Measurements from ENCODE around the gene PANK3. TPM values are rescaled to one million over a fixed set of nuclear protein-coding genes. Genes with fewer than 3 reads are reported as not detected.

Gene PANK3
- total RNA-seq, 1 donor from 2014 or later, result 38.6 TPM

DNA sequence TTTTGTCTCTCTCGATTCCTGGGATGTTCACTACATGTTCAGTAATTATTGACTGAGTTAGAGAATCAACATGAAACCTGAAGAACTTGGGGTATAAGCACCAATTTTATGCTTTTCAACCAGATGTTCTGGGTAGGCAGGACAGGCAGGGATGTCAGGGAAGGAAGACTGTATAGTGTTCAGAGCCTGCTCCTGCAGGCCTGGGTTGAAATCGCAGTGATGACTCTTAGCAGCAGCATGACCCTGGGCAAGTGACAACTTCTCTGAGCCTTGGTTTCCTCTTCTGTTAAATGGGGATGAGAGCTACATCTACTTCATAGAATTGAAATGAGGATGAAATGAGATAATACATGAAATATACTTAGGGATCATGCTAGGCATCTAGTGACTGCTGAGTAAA, 29.7 kb upstream of the PANK3 start:
- Histone ChIP-seq H3K9me3 (ENCODE audit: control insufficient read depth in 3 of 3, low read length in 3 of 3) (no peaks in the 10 kb centered on the region), H3K27me3 (ENCODE audit: control insufficient read depth in 3 of 3, insufficient read depth in 3 of 3, low read length in 3 of 3) (peaks cover 0 to 2% (median 0%) of the 10 kb centered on the region in 3 donors), H3K36me3 (ENCODE audit: control insufficient read depth in 3 of 3, insufficient read depth in 3 of 3, low read length in 3 of 3) (no peaks in the 10 kb centered on the region), H3K9ac (ENCODE audit: low read depth in 1 of 3, low read length in 3 of 3) (no peak overlapping the region), H3K4me1 (ENCODE audit: control insufficient read depth in 3 of 3, insufficient read depth in 3 of 3, low read length in 3 of 3) (no peaks in the 10 kb centered on the region), H3K4me3 (ENCODE audit: low read length in 3 of 3) (no peak overlapping the region), H3K27ac (ENCODE audit: low read depth, low read length) (no peak overlapping the region)

DNA sequence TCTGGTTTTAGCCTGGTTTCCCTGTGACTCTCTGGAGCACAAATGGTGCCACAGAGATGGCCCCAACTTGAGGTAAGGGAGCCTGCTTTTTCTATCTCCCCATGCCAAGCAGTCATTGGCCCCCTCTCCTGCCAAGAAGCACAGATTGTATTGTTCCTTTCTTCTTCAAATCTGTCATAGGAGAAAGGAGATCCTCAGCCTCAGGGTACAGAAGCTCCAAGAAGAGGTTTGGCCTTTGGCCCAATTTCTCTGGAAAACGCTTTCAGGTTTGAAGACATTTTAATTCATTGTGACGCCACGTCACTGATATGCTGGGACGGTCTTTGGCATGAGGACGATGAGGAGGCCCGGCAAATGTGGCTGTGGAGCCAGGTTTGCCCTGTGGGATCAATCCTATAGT, 29.2 kb upstream of the PANK3 start:
- H3K9ac ChIP-seq (ENCODE audit: low read depth in 1 of 3, low read length in 3 of 3), result no peak overlapping the region

DNA sequence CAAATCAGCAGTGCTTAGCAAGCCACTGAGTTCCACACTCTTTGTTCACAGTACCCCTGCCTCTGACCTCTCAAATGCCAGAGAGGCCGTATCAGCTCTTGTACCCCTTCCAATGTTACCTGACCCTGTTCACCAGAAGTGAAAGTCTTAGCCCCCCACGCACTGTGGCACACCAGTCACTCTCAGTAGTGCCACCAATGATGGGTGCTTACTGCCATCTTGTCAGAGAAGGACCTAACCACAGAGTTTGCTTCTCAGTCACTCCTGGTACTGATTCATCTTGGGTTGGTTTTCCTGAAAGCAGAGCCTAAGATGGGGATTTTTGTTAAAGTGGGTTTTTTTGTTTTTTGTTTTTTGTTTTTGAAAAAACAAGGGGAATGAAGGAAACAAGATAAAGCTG, 28.8 kb upstream of the PANK3 start:
- Histone ChIP-seq H3K9ac (ENCODE audit: low read depth in 1 of 3, low read length in 3 of 3) (no peak overlapping the region), H3K27me3 (ENCODE audit: control insufficient read depth in 3 of 3, insufficient read depth in 3 of 3, low read length in 3 of 3) (peaks cover 0 to 2% (median 0%) of the 10 kb centered on the region in 3 donors), H3K4me3 (ENCODE audit: low read length in 3 of 3) (no peak overlapping the region), H3K27ac (ENCODE audit: low read depth, low read length) (no peak overlapping the region), H3K4me1 (ENCODE audit: control insufficient read depth in 3 of 3, insufficient read depth in 3 of 3, low read length in 3 of 3) (no peaks in the 10 kb centered on the region), H3K36me3 (ENCODE audit: control insufficient read depth in 3 of 3, insufficient read depth in 3 of 3, low read length in 3 of 3) (no peaks in the 10 kb centered on the region), H3K9me3 (ENCODE audit: control insufficient read depth in 3 of 3, low read length in 3 of 3) (no peaks in the 10 kb centered on the region)

More for the DNA sequence above, 29.2 kb upstream of the PANK3 start:
- Histone ChIP-seq H3K9me3 (ENCODE audit: control insufficient read depth in 3 of 3, low read length in 3 of 3) (no peaks in the 10 kb centered on the region), H3K36me3 (ENCODE audit: control insufficient read depth in 3 of 3, insufficient read depth in 3 of 3, low read length in 3 of 3) (no peaks in the 10 kb centered on the region), H3K27me3 (ENCODE audit: control insufficient read depth in 3 of 3, insufficient read depth in 3 of 3, low read length in 3 of 3) (peaks cover 0 to 2% (median 0%) of the 10 kb centered on the region in 3 donors), H3K4me3 (ENCODE audit: low read length in 3 of 3) (no peak overlapping the region), H3K4me1 (ENCODE audit: control insufficient read depth in 3 of 3, insufficient read depth in 3 of 3, low read length in 3 of 3) (no peaks in the 10 kb centered on the region), H3K27ac (ENCODE audit: low read depth, low read length) (no peak overlapping the region)

DNA sequence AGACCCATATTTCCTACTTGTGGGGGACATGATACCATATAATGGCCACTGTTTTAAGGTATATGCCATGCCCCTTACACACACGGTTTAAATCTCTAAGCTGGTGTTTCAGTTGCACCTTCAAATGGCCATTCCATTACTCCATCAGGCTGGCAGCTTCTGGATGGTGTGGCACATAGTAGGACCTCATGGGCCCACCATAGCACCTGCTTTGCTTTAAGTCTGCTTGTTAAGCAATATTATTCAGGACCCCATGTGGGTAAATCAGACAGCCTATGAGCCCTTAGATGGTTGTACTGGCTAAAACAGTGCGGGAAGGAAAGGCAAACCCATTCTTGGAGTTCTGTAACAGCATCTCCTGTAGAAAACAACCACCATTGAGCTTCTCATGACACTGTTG, 27.4 kb upstream of the PANK3 start:
- Histone ChIP-seq H3K9ac (ENCODE audit: low read depth in 1 of 3, low read length in 3 of 3) (no peak overlapping the region), H3K4me3 (ENCODE audit: low read length in 3 of 3) (no peak overlapping the region), H3K9me3 (ENCODE audit: control insufficient read depth in 3 of 3, low read length in 3 of 3) (no peaks in the 10 kb centered on the region)

DNA sequence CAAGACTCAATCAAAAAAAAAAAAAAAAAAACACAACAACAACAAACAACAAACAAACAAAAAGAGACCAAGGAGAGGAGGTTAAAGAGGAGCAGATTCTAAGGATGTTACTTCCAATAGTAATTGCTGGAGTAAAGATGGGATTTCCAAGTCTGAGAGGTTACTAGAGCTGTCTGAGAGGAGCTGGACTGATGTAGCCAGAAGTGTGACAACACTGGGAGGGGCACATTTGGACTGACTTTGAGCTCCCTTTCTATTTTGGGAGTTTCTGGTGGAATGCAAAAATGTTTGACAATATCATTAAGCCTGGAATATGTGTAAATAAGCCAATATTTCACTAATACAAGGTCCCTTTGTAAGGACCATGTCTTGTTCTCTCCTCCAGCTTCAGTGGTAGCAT, 25.3 kb upstream of the PANK3 start:
- no peaks in the 10 kb centered on the region for H3K4me1 ChIP-seq (ENCODE audit: control insufficient read depth in 3 of 3, insufficient read depth in 3 of 3, low read length in 3 of 3)
- no peak overlapping the region for H3K27ac ChIP-seq (ENCODE audit: low read depth, low read length)
- no peaks in the 10 kb centered on the region for H3K9me3 ChIP-seq (ENCODE audit: control insufficient read depth in 3 of 3, low read length in 3 of 3)
- H3K9ac ChIP-seq (ENCODE audit: low read depth in 1 of 3, low read length in 3 of 3), result no peak overlapping the region
- H3K4me3 ChIP-seq (ENCODE audit: low read length in 3 of 3), result no peak overlapping the region
- no peaks in the 10 kb centered on the region for H3K36me3 ChIP-seq (ENCODE audit: control insufficient read depth in 3 of 3, insufficient read depth in 3 of 3, low read length in 3 of 3)
- peaks cover 0 to 2% (median 0%) of the 10 kb centered on the region in 3 donors for H3K27me3 ChIP-seq (ENCODE audit: control insufficient read depth in 3 of 3, insufficient read depth in 3 of 3, low read length in 3 of 3)

More for the DNA sequence above, 27.4 kb upstream of the PANK3 start:
- Histone ChIP-seq H3K27ac (ENCODE audit: low read depth, low read length) (no peak overlapping the region), H3K27me3 (ENCODE audit: control insufficient read depth in 3 of 3, insufficient read depth in 3 of 3, low read length in 3 of 3) (peaks cover 0 to 2% (median 0%) of the 10 kb centered on the region in 3 donors), H3K4me1 (ENCODE audit: control insufficient read depth in 3 of 3, insufficient read depth in 3 of 3, low read length in 3 of 3) (no peaks in the 10 kb centered on the region), H3K36me3 (ENCODE audit: control insufficient read depth in 3 of 3, insufficient read depth in 3 of 3, low read length in 3 of 3) (no peaks in the 10 kb centered on the region)

DNA sequence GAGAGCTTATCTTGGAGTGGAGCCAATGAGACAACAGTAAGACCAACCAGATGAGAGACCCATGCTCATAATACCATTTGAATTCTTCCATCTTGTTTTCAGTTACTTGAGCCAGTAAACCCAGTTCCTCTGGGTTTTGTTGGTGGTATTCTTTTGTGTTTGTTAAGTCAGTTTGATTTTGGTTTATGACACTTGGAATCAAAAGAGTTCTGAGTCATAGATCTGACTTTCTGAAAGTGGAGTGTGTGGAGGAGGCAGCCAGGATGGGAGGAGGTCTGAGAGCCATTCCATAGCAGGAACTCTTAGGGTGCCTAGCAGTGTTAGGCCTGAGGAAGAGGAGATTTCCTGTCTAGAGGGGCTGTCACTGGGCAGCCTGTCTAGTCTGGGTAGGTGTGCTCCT, 24.6 kb upstream of the PANK3 start:
- Histone ChIP-seq H3K36me3 (ENCODE audit: control insufficient read depth in 3 of 3, insufficient read depth in 3 of 3, low read length in 3 of 3) (no peaks in the 10 kb centered on the region), H3K9me3 (ENCODE audit: control insufficient read depth in 3 of 3, low read length in 3 of 3) (no peaks in the 10 kb centered on the region), H3K4me1 (ENCODE audit: control insufficient read depth in 3 of 3, insufficient read depth in 3 of 3, low read length in 3 of 3) (no peaks in the 10 kb centered on the region), H3K4me3 (ENCODE audit: low read length in 3 of 3) (no peak overlapping the region), H3K27me3 (ENCODE audit: control insufficient read depth in 3 of 3, insufficient read depth in 3 of 3, low read length in 3 of 3) (peaks cover 0 to 3% (median 2%) of the 10 kb centered on the region in 3 donors), H3K27ac (ENCODE audit: low read depth, low read length) (no peak overlapping the region), H3K9ac (ENCODE audit: low read depth in 1 of 3, low read length in 3 of 3) (no peak overlapping the region)

DNA sequence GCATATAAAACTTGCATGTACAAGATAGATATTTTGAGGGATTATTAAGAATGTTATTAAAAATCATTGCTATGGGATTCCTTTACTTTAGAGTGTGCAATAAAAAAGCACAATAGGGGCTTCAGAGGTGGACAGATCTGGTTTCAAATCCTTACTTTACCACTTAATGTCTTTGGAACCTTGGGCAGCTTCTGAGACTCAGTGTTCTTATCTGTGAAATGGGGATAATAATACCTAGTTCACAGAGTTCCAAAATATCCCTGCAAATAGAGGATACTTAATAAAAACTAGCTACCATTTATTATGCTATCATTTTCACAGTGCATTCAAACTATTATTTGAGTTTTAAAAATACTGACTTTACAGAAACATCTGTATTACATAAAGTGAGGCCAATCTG, 23.3 kb upstream of the PANK3 start:
- Histone ChIP-seq H3K27me3 (ENCODE audit: control insufficient read depth in 3 of 3, insufficient read depth in 3 of 3, low read length in 3 of 3) (peaks cover 0 to 3% (median 2%) of the 10 kb centered on the region in 3 donors), H3K9ac (ENCODE audit: low read depth in 1 of 3, low read length in 3 of 3) (no peak overlapping the region), H3K27ac (ENCODE audit: low read depth, low read length) (no peak overlapping the region), H3K4me1 (ENCODE audit: control insufficient read depth in 3 of 3, insufficient read depth in 3 of 3, low read length in 3 of 3) (no peaks in the 10 kb centered on the region), H3K36me3 (ENCODE audit: control insufficient read depth in 3 of 3, insufficient read depth in 3 of 3, low read length in 3 of 3) (no peaks in the 10 kb centered on the region), H3K4me3 (ENCODE audit: low read length in 3 of 3) (no peak overlapping the region), H3K9me3 (ENCODE audit: control insufficient read depth in 3 of 3, low read length in 3 of 3) (no peaks in the 10 kb centered on the region)

DNA sequence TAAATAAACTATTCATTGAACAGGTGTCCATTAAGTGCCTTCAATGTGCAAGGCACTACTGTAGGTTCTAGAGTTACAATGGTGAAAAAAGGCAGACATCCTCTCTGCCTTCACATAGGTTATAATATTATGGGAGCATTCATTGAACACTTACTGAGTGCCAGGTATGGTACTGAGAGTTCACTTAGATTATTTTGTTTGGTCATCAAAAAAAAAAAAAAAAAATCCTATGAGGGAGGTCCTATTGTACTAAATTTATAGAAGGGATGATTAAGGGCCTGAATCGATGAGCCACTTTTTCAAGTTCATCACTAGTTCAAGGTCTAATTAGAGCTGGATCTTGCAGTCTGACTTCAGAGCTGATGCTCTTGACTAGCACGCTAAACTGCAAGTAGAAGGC, 22.8 kb upstream of the PANK3 start:
- Histone ChIP-seq H3K27me3 (ENCODE audit: control insufficient read depth in 3 of 3, insufficient read depth in 3 of 3, low read length in 3 of 3) (peaks cover 0 to 3% (median 2%) of the 10 kb centered on the region in 3 donors), H3K9me3 (ENCODE audit: control insufficient read depth in 3 of 3, low read length in 3 of 3) (no peaks in the 10 kb centered on the region), H3K36me3 (ENCODE audit: control insufficient read depth in 3 of 3, insufficient read depth in 3 of 3, low read length in 3 of 3) (no peaks in the 10 kb centered on the region), H3K4me1 (ENCODE audit: control insufficient read depth in 3 of 3, insufficient read depth in 3 of 3, low read length in 3 of 3) (no peaks in the 10 kb centered on the region), H3K4me3 (ENCODE audit: low read length in 3 of 3) (no peak overlapping the region), H3K9ac (ENCODE audit: low read depth in 1 of 3, low read length in 3 of 3) (no peak overlapping the region), H3K27ac (ENCODE audit: low read depth, low read length) (no peak overlapping the region)

DNA sequence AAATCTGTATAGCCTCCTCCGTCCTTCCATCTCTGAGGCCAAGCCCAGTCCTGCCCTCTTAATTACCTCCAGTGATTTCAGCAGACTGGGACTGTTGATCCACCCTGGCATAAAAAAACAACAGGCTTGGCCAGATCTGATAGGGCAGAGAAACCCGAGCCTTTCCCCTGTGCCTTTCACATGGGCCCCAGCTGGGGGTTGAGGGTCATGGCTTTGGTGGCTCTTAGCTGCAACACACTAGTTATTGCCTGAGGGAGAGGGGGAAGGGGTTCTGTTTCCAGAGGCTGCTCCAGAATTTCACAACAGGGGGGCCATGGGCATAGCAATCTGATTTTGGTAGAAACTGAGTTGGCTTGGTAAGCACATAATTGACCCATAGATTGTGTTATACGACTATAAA, 21.2 kb upstream of the PANK3 start:
- Histone ChIP-seq H3K4me3 (ENCODE audit: low read length in 3 of 3) (no peak overlapping the region), H3K9me3 (ENCODE audit: control insufficient read depth in 3 of 3, low read length in 3 of 3) (no peaks in the 10 kb centered on the region), H3K4me1 (ENCODE audit: control insufficient read depth in 3 of 3, insufficient read depth in 3 of 3, low read length in 3 of 3) (no peaks in the 10 kb centered on the region), H3K27ac (ENCODE audit: low read depth, low read length) (no peak overlapping the region), H3K27me3 (ENCODE audit: control insufficient read depth in 3 of 3, insufficient read depth in 3 of 3, low read length in 3 of 3) (peaks cover 0 to 3% (median 0%) of the 10 kb centered on the region in 3 donors), H3K9ac (ENCODE audit: low read depth in 1 of 3, low read length in 3 of 3) (no peak overlapping the region), H3K36me3 (ENCODE audit: control insufficient read depth in 3 of 3, insufficient read depth in 3 of 3, low read length in 3 of 3) (no peaks in the 10 kb centered on the region)

DNA sequence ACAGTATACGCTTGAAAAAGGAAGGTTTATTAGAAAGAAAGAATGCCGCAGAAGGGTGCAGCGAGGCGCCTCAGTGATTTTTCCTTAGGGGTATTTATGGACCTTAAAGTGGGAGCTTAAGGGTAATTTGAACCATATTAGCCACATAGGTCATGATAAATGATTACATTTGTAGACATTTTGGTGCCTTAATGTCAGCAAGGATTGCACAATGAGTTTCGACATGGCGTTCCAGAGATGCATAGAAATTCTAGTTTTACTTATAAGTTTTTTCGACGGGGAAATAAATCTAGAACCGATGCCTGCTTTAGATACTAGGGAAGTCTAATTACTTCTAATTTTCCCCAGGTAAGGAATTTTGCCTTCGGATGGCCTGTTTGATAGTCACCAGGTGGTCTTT, 20.7 kb upstream of the PANK3 start:
- H3K4me3 ChIP-seq (ENCODE audit: low read length in 3 of 3), result no peak overlapping the region
- H3K9me3 ChIP-seq (ENCODE audit: control insufficient read depth in 3 of 3, low read length in 3 of 3), result no peaks in the 10 kb centered on the region
- no peaks in the 10 kb centered on the region for H3K4me1 ChIP-seq (ENCODE audit: control insufficient read depth in 3 of 3, insufficient read depth in 3 of 3, low read length in 3 of 3)

DNA sequence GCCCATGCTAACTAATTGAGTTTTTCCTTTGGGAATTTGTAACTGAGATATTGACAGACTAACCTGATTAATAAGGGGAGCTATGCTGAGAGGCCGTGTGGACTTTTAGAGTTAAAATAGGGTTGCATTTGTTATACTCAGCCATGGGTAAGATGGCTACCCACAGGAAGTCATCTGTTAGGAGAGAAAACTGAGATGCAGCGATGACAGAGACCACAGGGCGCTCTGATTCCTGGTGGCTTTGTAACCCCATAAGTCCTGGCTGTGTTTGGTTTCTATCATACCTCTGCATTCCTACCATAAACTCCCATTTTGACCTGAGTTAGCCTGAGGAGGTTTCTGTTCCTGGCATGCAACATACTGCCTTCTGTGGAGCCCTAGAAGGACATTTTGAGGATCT, 19.5 kb upstream of the PANK3 start:
- no peaks in the 10 kb centered on the region for H3K9me3 ChIP-seq (ENCODE audit: control insufficient read depth in 3 of 3, low read length in 3 of 3)
- H3K27me3 ChIP-seq (ENCODE audit: control insufficient read depth in 3 of 3, insufficient read depth in 3 of 3, low read length in 3 of 3), result peaks cover 0 to 3% (median 0%) of the 10 kb centered on the region in 3 donors
- H3K27ac ChIP-seq (ENCODE audit: low read depth, low read length), result no peak overlapping the region
- no peak overlapping the region for H3K9ac ChIP-seq (ENCODE audit: low read depth in 1 of 3, low read length in 3 of 3)
- H3K36me3 ChIP-seq (ENCODE audit: control insufficient read depth in 3 of 3, insufficient read depth in 3 of 3, low read length in 3 of 3), result no peaks in the 10 kb centered on the region
- no peak overlapping the region for H3K4me3 ChIP-seq (ENCODE audit: low read length in 3 of 3)
- no peaks in the 10 kb centered on the region for H3K4me1 ChIP-seq (ENCODE audit: control insufficient read depth in 3 of 3, insufficient read depth in 3 of 3, low read length in 3 of 3)

More for the DNA sequence above, 20.7 kb upstream of the PANK3 start:
- Histone ChIP-seq H3K36me3 (ENCODE audit: control insufficient read depth in 3 of 3, insufficient read depth in 3 of 3, low read length in 3 of 3) (no peaks in the 10 kb centered on the region), H3K27ac (ENCODE audit: low read depth, low read length) (no peak overlapping the region), H3K27me3 (ENCODE audit: control insufficient read depth in 3 of 3, insufficient read depth in 3 of 3, low read length in 3 of 3) (peaks cover 0 to 3% (median 0%) of the 10 kb centered on the region in 3 donors), H3K9ac (ENCODE audit: low read depth in 1 of 3, low read length in 3 of 3) (no peak overlapping the region)
